Keratinocyte (primary cell): Measurements from ENCODE around the gene PRDM8.

Experiments
- EZH2 ChIP-seq: IDR thresholded peaks from one replicate; pipeline ENCODE4 v1.6.1; 2012; ENCODE audit warnings: inconsistent platforms, mild to moderate bottlenecking, low read length, moderate library complexity
- TF ChIP-seq, protein P1 (sequence below), 3 experiments: IDR thresholded peaks in 1 of 3; conservative IDR thresholded peaks in 1 of 3; optimal IDR thresholded peaks in 1 of 3; 2 replicates in 2 of 3; 3 replicates in 1 of 3; pipeline versions ENCODE3 to v1.5.1; 2011; ENCODE audit warnings: low read length in 3 of 3, mild to moderate bottlenecking in 3 of 3, moderate library complexity in 2 of 3, control low read depth in 1 of 3, inconsistent platforms in 1 of 3; ENCODE audit not compliant: insufficient read depth in 2 of 3; ENCODE audit errors: extremely low read depth in 1 of 3

DNA sequence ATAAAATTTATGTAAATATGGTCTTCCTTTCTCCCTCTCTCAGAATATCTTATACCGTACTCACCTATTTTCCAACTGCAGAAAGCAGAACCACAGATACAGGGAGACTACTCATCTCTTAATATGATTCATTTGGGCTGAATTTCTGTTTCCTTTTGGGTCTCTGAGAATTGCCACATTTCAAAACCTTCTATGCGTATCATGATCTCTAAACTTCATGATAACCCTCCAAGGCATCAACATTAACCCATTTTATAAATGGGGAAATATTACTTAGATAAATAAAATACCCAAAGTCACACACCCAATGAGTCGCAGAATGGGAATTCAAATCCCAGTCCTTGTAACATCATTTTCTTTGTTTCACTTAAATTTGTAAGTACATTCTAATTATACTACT, 16.6 kb upstream of the PRDM8 start:
- TF ChIP-seq, protein P1, sequence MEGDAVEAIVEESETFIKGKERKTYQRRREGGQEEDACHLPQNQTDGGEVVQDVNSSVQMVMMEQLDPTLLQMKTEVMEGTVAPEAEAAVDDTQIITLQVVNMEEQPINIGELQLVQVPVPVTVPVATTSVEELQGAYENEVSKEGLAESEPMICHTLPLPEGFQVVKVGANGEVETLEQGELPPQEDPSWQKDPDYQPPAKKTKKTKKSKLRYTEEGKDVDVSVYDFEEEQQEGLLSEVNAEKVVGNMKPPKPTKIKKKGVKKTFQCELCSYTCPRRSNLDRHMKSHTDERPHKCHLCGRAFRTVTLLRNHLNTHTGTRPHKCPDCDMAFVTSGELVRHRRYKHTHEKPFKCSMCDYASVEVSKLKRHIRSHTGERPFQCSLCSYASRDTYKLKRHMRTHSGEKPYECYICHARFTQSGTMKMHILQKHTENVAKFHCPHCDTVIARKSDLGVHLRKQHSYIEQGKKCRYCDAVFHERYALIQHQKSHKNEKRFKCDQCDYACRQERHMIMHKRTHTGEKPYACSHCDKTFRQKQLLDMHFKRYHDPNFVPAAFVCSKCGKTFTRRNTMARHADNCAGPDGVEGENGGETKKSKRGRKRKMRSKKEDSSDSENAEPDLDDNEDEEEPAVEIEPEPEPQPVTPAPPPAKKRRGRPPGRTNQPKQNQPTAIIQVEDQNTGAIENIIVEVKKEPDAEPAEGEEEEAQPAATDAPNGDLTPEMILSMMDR (optimal IDR thresholded peaks at IDR 0.05 in 1 of 3, IDR thresholded peaks at IDR 0.05 in 1 of 3, conservative IDR thresholded peaks at IDR 0.05 in 1 of 3; ENCODE audit: extremely low read depth in 1 of 3, insufficient read depth in 2 of 3, low read length in 3 of 3), result no peak
- no peak for TF ChIP-seq EZH2
